HG02973 (cell line): Measurements from ENCODE around the gene DPH7.
"Not testable (repeated sequence)": the region's sequence is repeated elsewhere in the genome, so short reads cannot be mapped to it uniquely, and the experiment has no call there.

Experiments
- ATAC-seq: cut with Tn5 transposase; IDR thresholded peaks from one replicate; pipeline ENCODE4 v1.9.1; 2021; ENCODE audit warnings: moderate library complexity; ENCODE audit not compliant: unreplicated experiment

DPH7 gene

GRCh38 chr9:137521405-137521985 is 57.2 kb downstream of the DPH7 start:
- ATAC-seq = no peak

GRCh38 chr9:137520614-137521404 is 57.9 kb downstream of the DPH7 start:
- ATAC-seq = no peak

- no peak for ATAC-seq
Observed at GRCh38 chr9:137519553-137519952, 59.2 kb downstream of the DPH7 start.

GRCh38 chr9:137518661-137519459 is 59.9 kb downstream of the DPH7 start:
- ATAC-seq = not testable (repeated sequence)

GRCh38 chr9:137516144-137516917 is 62.4 kb downstream of the DPH7 start:
- ATAC-seq = no peak

GRCh38 chr9:137515338-137515724 is 63.4 kb downstream of the DPH7 start:
- ATAC-seq = no peak

GRCh38 chr9:137514691-137515337 is 63.9 kb downstream of the DPH7 start:
- ATAC-seq = no peak

GRCh38 chr9:137513801-137514570 is 64.7 kb downstream of the DPH7 start:
- not testable (repeated sequence) for ATAC-seq

- ATAC-seq = not testable (repeated sequence)
Observed at GRCh38 chr9:137513136-137513535, 65.6 kb downstream of the DPH7 start.

GRCh38 chr9:137511758-137512463 is 66.8 kb downstream of the DPH7 start:
- no peak for ATAC-seq

GRCh38 chr9:137511126-137511525 is 67.6 kb downstream of the DPH7 start:
- ATAC-seq = not testable (repeated sequence)

GRCh38 chr9:137509198-137509597 is 69.5 kb downstream of the DPH7 start:
- no peak for ATAC-seq

GRCh38 chr9:137506702-137507171 is 72.0 kb downstream of the DPH7 start:
- no peak for ATAC-seq

GRCh38 chr9:137506274-137506673 is 72.5 kb downstream of the DPH7 start:
- no peak for ATAC-seq

GRCh38 chr9:137505421-137506140 is 73.1 kb downstream of the DPH7 start:
- no peak for ATAC-seq
